C4-2B (cell line): ENCODE measurements around the gene ERI3.
A peak's percentile ranks its signal among the peaks of the same experiment; 100 is the strongest.

Source experiments
- H3K27ac ChIP-seq: fragments of 450-650 bp; 2 replicates; pipeline ENCODE4 v1.5.1; 2017
- CTCF ChIP-seq: fragments of 450-650 bp; conservative IDR thresholded peaks from 2 replicates; pipeline ENCODE4 v1.5.1; 2017; ENCODE audit warnings: mild to moderate bottlenecking
- ZFX ChIP-seq: fragments of 450-650 bp; IDR thresholded peaks from 2 replicates; pipeline ENCODE4 v1.6.1; 2017

ERI3 gene

GRCh38 chr1:44354840-44355581 lies at the start of gene ERI3:
Gene ERI3, minus strand, starts transcription at chr1:44355257. Its CDS starts 231 bp downstream, at chr1:44355026.
- TF ChIP-seq CTCF (no peak), ZFX (peak; percentile 96)

GRCh38 chr1:44401256-44402228 lies 46.5 kb upstream of the ERI3 start:
- H3K27ac ChIP-seq = no peak overlapping the region
- no peak for TF ChIP-seq ZFX
- no peak for TF ChIP-seq CTCF

More at GRCh38 chr1:44354840-44355581, at the start of gene ERI3:
- peak within 1 kb of the TSS; percentile 73 for H3K27ac ChIP-seq

- TF ChIP-seq ZFX = no peak
- TF ChIP-seq CTCF = no peak
- H3K27ac ChIP-seq = no peak overlapping the region
These were observed 35.2 kb upstream of the ERI3 start for GRCh38 chr1:44390277-44390676.

DNA sequence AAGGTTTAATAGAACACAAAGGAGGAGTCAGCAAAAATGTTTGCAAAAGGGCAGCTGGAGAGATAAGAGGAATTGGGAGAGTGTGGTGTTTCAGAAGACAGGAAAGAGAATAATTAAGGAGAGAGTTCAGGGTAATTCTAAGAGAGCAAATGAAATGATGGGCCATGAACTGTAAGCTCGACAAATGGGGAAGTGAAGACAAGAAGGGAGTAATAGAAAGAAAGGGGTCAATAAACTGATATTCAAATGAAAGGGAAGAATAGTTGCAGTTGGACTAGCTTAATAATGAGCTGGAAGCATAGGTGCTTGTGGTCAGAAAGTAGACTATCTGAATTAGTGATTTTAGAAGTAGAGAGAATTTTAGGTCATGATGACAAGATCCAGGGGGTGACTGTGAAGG lies 34.4 kb upstream of the ERI3 start:
- TF ChIP-seq ZFX (no peak), CTCF (no peak)
- no peak overlapping the region for H3K27ac ChIP-seq

- no peak for TF ChIP-seq CTCF
- H3K27ac ChIP-seq = no peak overlapping the region
These were observed 33.5 kb upstream of the ERI3 start for GRCh38 chr1:44388551-44388950.

- TF ChIP-seq CTCF (no peak), ZFX (no peak)
- no peak overlapping the region for H3K27ac ChIP-seq
These were observed 25.7 kb upstream of the ERI3 start for GRCh38 chr1:44380666-44381177.
